ENCODE measurements around the gene TMEM106C. TPM values are rescaled to one million over a fixed set of nuclear protein-coding genes. Genes with fewer than 3 reads are reported as not detected.

TMEM106C gene
- total RNA-seq, 2 donors from 2014 or later, result 54.6 to 91.1 TPM

- H3K4me3 ChIP-seq, result no peak overlapping the region
- H3K27ac ChIP-seq, result no peak overlapping the region
- no peaks in the 10 kb centered on the region for H3K9me3 ChIP-seq
- WGBS, result 66% methylated on average over 20 of the region's 20 CpGs
- H3K4me1 ChIP-seq (replicated peaks), result no peaks in the 10 kb centered on the region
- no peak for DNase-seq (ENCODE audit: low spot score)
- intact Hi-C loops (cut with DNase I), result no loop called here
- TF ChIP-seq POLR2AphosphoS5 (IDR thresholded peaks at IDR 0.05) (no peak), POLR2A (IDR thresholded peaks at IDR 0.05) (no peak), CTCF (IDR thresholded peaks at IDR 0.05) (no peak)
- H3K27me3 ChIP-seq (replicated peaks; ENCODE audit: insufficient read depth), result no peaks in the 10 kb centered on the region
- H3K36me3 ChIP-seq, result no peaks in the 10 kb centered on the region
These were observed 18.3 kb downstream of the TMEM106C start for GRCh38 chr12:47981496-47982260.

- TF ChIP-seq POLR2AphosphoS5 (IDR thresholded peaks at IDR 0.05), result no peak
- no peak for TF ChIP-seq POLR2A (IDR thresholded peaks at IDR 0.05)
- no peak for TF ChIP-seq CTCF (IDR thresholded peaks at IDR 0.05)
- intact Hi-C loops (cut with DNase I), result no loop called here
- no peaks in the 10 kb centered on the region for H3K27me3 ChIP-seq (replicated peaks; ENCODE audit: insufficient read depth)
- no peaks in the 10 kb centered on the region for H3K36me3 ChIP-seq
- no peak for DNase-seq (ENCODE audit: low spot score)
- no peak overlapping the region for H3K27ac ChIP-seq
- no peaks in the 10 kb centered on the region for H3K9me3 ChIP-seq
- H3K4me1 ChIP-seq (replicated peaks), result no peaks in the 10 kb centered on the region
- 82% methylated on average over 5 of the region's 5 CpGs for WGBS
- H3K4me3 ChIP-seq, result no peak overlapping the region
These were observed 18.9 kb downstream of the TMEM106C start for GRCh38 chr12:47982311-47982710.

- intact Hi-C loops (cut with DNase I), result no loop called here
- 92% methylated on average over 11 of the region's 11 CpGs for WGBS
- TF ChIP-seq POLR2A (IDR thresholded peaks at IDR 0.05) (no peak), CTCF (IDR thresholded peaks at IDR 0.05) (no peak), POLR2AphosphoS5 (IDR thresholded peaks at IDR 0.05) (no peak)
- Histone ChIP-seq H3K4me1 (replicated peaks) (no peaks in the 10 kb centered on the region), H3K27me3 (replicated peaks; ENCODE audit: insufficient read depth) (no peaks in the 10 kb centered on the region), H3K4me3 (no peak overlapping the region), H3K27ac (no peak overlapping the region), H3K36me3 (no peaks in the 10 kb centered on the region), H3K9me3 (no peaks in the 10 kb centered on the region)
- DNase-seq (ENCODE audit: low spot score), result no peak
These were observed 19.4 kb downstream of the TMEM106C start for GRCh38 chr12:47982770-47983169.

- TF ChIP-seq CTCF (IDR thresholded peaks at IDR 0.05), result no peak
- no peak for TF ChIP-seq POLR2A (IDR thresholded peaks at IDR 0.05)
- no peak for TF ChIP-seq POLR2AphosphoS5 (IDR thresholded peaks at IDR 0.05)
- WGBS, result 89% methylated on average over 5 of the region's 5 CpGs
- intact Hi-C loops (cut with DNase I), result no loop called here
- Histone ChIP-seq H3K27me3 (replicated peaks; ENCODE audit: insufficient read depth) (no peaks in the 10 kb centered on the region), H3K9me3 (no peaks in the 10 kb centered on the region), H3K36me3 (no peaks in the 10 kb centered on the region), H3K4me3 (no peak overlapping the region), H3K27ac (no peak overlapping the region), H3K4me1 (replicated peaks) (no peaks in the 10 kb centered on the region)
- no peak for DNase-seq (ENCODE audit: low spot score)
These were observed 20.2 kb downstream of the TMEM106C start for GRCh38 chr12:47983541-47984115.

GRCh38 chr12:47984331-47984801 lies 21.0 kb downstream of the TMEM106C start:
- Histone ChIP-seq H3K4me3 (no peak overlapping the region), H3K4me1 (replicated peaks) (no peaks in the 10 kb centered on the region), H3K27me3 (replicated peaks; ENCODE audit: insufficient read depth) (no peaks in the 10 kb centered on the region), H3K9me3 (no peaks in the 10 kb centered on the region), H3K36me3 (no peaks in the 10 kb centered on the region), H3K27ac (no peak overlapping the region)
- intact Hi-C loops (cut with DNase I), result no loop called here
- 92% methylated on average over 8 of the region's 8 CpGs for WGBS
- TF ChIP-seq POLR2AphosphoS5 (IDR thresholded peaks at IDR 0.05) (no peak), CTCF (IDR thresholded peaks at IDR 0.05) (no peak), POLR2A (IDR thresholded peaks at IDR 0.05) (no peak)
- no peak for DNase-seq (ENCODE audit: low spot score)
